Caco-2 (cell line): ENCODE measurements around the gene OMA1. TPM values are rescaled to one million over a fixed set of nuclear protein-coding genes. Genes with fewer than 3 reads are reported as not detected.

Source experiments
- BruUV-seq: library from RNA; stranded (reverse); fragments of 400-500 nt; replicated peaks from 2 replicates; lab custom pipeline; 2021; lab: Mats Ljungman, UMichigan
- CTCF ChIA-PET: fragments of 300-600 bp; sonication (Branson Sonifier 250); formaldehyde crosslinking; loops from one replicate; lab custom pipeline; 2022; ENCODE audit warnings: antibody characterized with exemption; lab: Charles Lee
- POLR2A ChIA-PET: fragments of 300-600 bp; sonication (Branson Sonifier 250); formaldehyde crosslinking; loops from one replicate; lab custom pipeline; 2022; ENCODE audit warnings: antibody characterized with exemption; lab: Charles Lee
- DNase-seq, 2 experiments: peaks; one replicate each; pipeline versions ENCODE4 v3.0.0 to v3.0.0-alpha.2; 2020 to 2022
- H3K27me3 ChIP-seq: replicated peaks from 2 replicates; pipeline ENCODE4 v1.6.0; 2011; ENCODE audit warnings: low read length; ENCODE audit not compliant: control insufficient read depth, insufficient read depth
- H3K36me3 ChIP-seq: 2 replicates; pipeline ENCODE4 v1.5.1; 2011; ENCODE audit warnings: low read length; ENCODE audit not compliant: control insufficient read depth, insufficient read depth
- H3K4me1 ChIP-seq: fragments of 250-450 bp; sonication (Bioruptor Pico); 2 replicates; pipeline ENCODE4 v1.5.1; 2020; ENCODE audit warnings: mild to moderate bottlenecking
- H3K4me3 ChIP-seq: 2 replicates; pipeline ENCODE4 v1.5.1; 2011; ENCODE audit warnings: low read depth, mild to moderate bottlenecking, control low read depth, low read length
- H3K9me3 ChIP-seq: fragments of 250-450 bp; sonication (Bioruptor Pico); 2 replicates; pipeline ENCODE4 v1.5.1; 2020; ENCODE audit warnings: mild to moderate bottlenecking, moderate library complexity
- H3K27ac Mint-ChIP-seq: one replicate; pipeline ENCODE4 v1.8.0; 2022; ENCODE audit warnings: mixed read lengths; ENCODE audit not compliant: unreplicated experiment
- H3K27me3 Mint-ChIP-seq: one replicate; pipeline ENCODE4 v1.8.0; 2022; ENCODE audit warnings: mixed read lengths; ENCODE audit not compliant: insufficient read depth, unreplicated experiment
- H3K36me3 Mint-ChIP-seq: one replicate; pipeline ENCODE4 v1.8.0; 2022; ENCODE audit warnings: mild to moderate bottlenecking, mixed read lengths; ENCODE audit not compliant: insufficient read depth, unreplicated experiment
- H3K4me1 Mint-ChIP-seq: one replicate; pipeline ENCODE4 v1.8.0; 2022; ENCODE audit warnings: low read depth, mixed read lengths; ENCODE audit not compliant: unreplicated experiment
- H3K4me3 Mint-ChIP-seq: one replicate; pipeline ENCODE4 v1.8.0; 2022; ENCODE audit warnings: mild to moderate bottlenecking, moderate library complexity, mixed read lengths; ENCODE audit not compliant: unreplicated experiment
- H3K9me3 Mint-ChIP-seq: one replicate; pipeline ENCODE4 v1.8.0; 2022; ENCODE audit warnings: mixed read lengths; ENCODE audit not compliant: unreplicated experiment
- intact Hi-C: fragments of 100-400 bp; cut with micrococcal nuclease; formaldehyde crosslinking; loops from one replicate; pipeline ENCODE4 v1.10.0; 2022; ENCODE audit not compliant: unreplicated experiment
- total RNA-seq: library from RNA; stranded (reverse); gene quantifications from 2 replicates; pipeline ENCODE4 v1.2.3, GENCODE V29; 2022
- TF ChIP-seq, protein P1 (sequence below), 2 experiments: fragments of 200-600 bp in 1 of 2; IDR thresholded peaks; 1 replicate in 1 of 2; 2 replicates in 1 of 2; pipeline versions ENCODE4 v1.5.1 to v1.8.0; 2011 to 2022; ENCODE audit warnings: antibody characterized with exemption in 1 of 2, control low read depth in 1 of 2, inconsistent platforms in 1 of 2, low read depth in 1 of 2, low read length in 1 of 2, mild to moderate bottlenecking in 1 of 2, moderate library complexity in 1 of 2; ENCODE audit not compliant: insufficient read depth in 1 of 2, severe bottlenecking in 1 of 2, unreplicated experiment in 1 of 2

Gene OMA1
- total RNA-seq, 1 experiment from 2014 or later: 6.9 TPM

- H3K4me3 Mint-ChIP-seq: no peak overlapping the region
- no peaks in the 10 kb centered on the region for H3K9me3 Mint-ChIP-seq
- no peaks in the 10 kb centered on the region for H3K36me3 Mint-ChIP-seq
- TF ChIP-seq, protein P1, sequence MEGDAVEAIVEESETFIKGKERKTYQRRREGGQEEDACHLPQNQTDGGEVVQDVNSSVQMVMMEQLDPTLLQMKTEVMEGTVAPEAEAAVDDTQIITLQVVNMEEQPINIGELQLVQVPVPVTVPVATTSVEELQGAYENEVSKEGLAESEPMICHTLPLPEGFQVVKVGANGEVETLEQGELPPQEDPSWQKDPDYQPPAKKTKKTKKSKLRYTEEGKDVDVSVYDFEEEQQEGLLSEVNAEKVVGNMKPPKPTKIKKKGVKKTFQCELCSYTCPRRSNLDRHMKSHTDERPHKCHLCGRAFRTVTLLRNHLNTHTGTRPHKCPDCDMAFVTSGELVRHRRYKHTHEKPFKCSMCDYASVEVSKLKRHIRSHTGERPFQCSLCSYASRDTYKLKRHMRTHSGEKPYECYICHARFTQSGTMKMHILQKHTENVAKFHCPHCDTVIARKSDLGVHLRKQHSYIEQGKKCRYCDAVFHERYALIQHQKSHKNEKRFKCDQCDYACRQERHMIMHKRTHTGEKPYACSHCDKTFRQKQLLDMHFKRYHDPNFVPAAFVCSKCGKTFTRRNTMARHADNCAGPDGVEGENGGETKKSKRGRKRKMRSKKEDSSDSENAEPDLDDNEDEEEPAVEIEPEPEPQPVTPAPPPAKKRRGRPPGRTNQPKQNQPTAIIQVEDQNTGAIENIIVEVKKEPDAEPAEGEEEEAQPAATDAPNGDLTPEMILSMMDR (IDR thresholded peaks at IDR 0.05; ENCODE audit: insufficient read depth in 1 of 2, low read depth in 1 of 2, low read length in 1 of 2, severe bottlenecking in 1 of 2, unreplicated experiment in 1 of 2): no peak
- H3K27me3 ChIP-seq: no peaks in the 10 kb centered on the region
- peaks cover 3% of the 10 kb centered on the region for H3K4me1 Mint-ChIP-seq
- no peaks in the 10 kb centered on the region for H3K36me3 ChIP-seq
- no peaks in the 10 kb centered on the region for H3K9me3 ChIP-seq
- no peak overlapping the region for H3K27ac Mint-ChIP-seq
- intact Hi-C loops: no loop called here
- CTCF ChIA-PET: no interaction called here
- no peaks in the 10 kb centered on the region for H3K27me3 Mint-ChIP-seq
- no peak overlapping the region for H3K4me3 ChIP-seq
- no TSS peak for BruUV-seq
- no peak for DNase-seq
- no peaks in the 10 kb centered on the region for H3K4me1 ChIP-seq
- POLR2A ChIA-PET: no interaction called here
Observed at GRCh38 chr1:58441699-58442098, 104.8 kb downstream of the OMA1 start.

DNA sequence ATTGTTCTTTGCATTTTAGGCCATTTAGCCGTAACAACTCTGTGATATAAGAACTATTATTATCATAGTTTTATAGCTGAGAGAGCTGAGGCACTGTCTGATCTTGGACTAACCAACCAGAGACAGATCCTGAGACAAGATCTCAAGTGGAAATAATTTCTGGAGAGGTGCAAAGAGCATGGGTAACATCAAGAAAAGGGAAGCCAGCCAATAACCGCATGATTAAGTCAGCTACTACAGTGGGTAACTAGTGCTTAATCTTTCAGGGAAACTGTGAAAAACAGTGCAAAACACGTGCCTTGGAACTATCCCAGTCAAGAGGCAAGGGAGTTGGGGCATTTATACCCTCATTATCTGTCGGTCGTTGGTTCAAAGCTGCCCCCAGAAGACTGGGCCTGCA lies 105.8 kb downstream of the OMA1 start:
- no peak overlapping the region for H3K4me3 ChIP-seq
- DNase-seq: no peak
- Mint-ChIP-seq H3K4me3 (no peak overlapping the region), H3K9me3 (no peaks in the 10 kb centered on the region), H3K27ac (no peak overlapping the region), H3K4me1 (no peaks in the 10 kb centered on the region), H3K27me3 (no peaks in the 10 kb centered on the region), H3K36me3 (no peaks in the 10 kb centered on the region)
- H3K4me1 ChIP-seq: no peaks in the 10 kb centered on the region
- H3K27me3 ChIP-seq: no peaks in the 10 kb centered on the region
- BruUV-seq: no TSS peak
- intact Hi-C loops: no loop called here
- H3K36me3 ChIP-seq: no peaks in the 10 kb centered on the region
- TF ChIP-seq, protein P1 (IDR thresholded peaks at IDR 0.05; ENCODE audit: insufficient read depth in 1 of 2, low read depth in 1 of 2, low read length in 1 of 2, severe bottlenecking in 1 of 2, unreplicated experiment in 1 of 2): no peak
- CTCF ChIA-PET: interaction anchor here (0.5 kb wide), 1 partner anchor 939 kb away, joined by 3 read pairs; no protein-coding TSS in a partner anchor
- POLR2A ChIA-PET: no interaction called here
- no peaks in the 10 kb centered on the region for H3K9me3 ChIP-seq

- POLR2A ChIA-PET: no interaction called here
- TF ChIP-seq, protein P1 (IDR thresholded peaks at IDR 0.05; ENCODE audit: insufficient read depth in 1 of 2, low read depth in 1 of 2, low read length in 1 of 2, severe bottlenecking in 1 of 2, unreplicated experiment in 1 of 2): no peak
- Mint-ChIP-seq H3K27me3 (no peaks in the 10 kb centered on the region), H3K9me3 (no peaks in the 10 kb centered on the region), H3K36me3 (no peaks in the 10 kb centered on the region), H3K4me3 (no peak overlapping the region), H3K4me1 (no peaks in the 10 kb centered on the region), H3K27ac (no peak overlapping the region)
- intact Hi-C loops: no loop called here
- Histone ChIP-seq H3K4me1 (no peaks in the 10 kb centered on the region), H3K4me3 (no peak overlapping the region), H3K9me3 (no peaks in the 10 kb centered on the region), H3K27me3 (no peaks in the 10 kb centered on the region), H3K36me3 (no peaks in the 10 kb centered on the region)
- CTCF ChIA-PET: no interaction called here
- no peak for DNase-seq
- no TSS peak for BruUV-seq
Observed at GRCh38 chr1:58439946-58440345, 106.6 kb downstream of the OMA1 start.
